GM12865 (cell line): ENCODE data around the gene UNC13C.

Experiments used
- DNase-seq: peaks from one replicate; pipeline ENCODE4 v3.0.0; 2010; ENCODE audit warnings: low read depth
- H3K4me3 ChIP-seq: 2 replicates; pipeline ENCODE4 v1.5.1; 2011; ENCODE audit warnings: mild to moderate bottlenecking, low read depth, low read length, control low read depth
- CTCF ChIP-seq: IDR thresholded peaks from 2 replicates; pipeline ENCODE4 v1.5.1; 2011; ENCODE audit warnings: low read length, control low read depth, low read depth, inconsistent platforms; ENCODE audit not compliant: insufficient read depth; ENCODE audit errors: missing control alignments

Gene UNC13C

GRCh38 chr15:53982876-53983275 lies 4.6 kb downstream of the UNC13C start:
- no peak for TF ChIP-seq CTCF
- no peak overlapping the region for H3K4me3 ChIP-seq
- no peak for DNase-seq

DNA sequence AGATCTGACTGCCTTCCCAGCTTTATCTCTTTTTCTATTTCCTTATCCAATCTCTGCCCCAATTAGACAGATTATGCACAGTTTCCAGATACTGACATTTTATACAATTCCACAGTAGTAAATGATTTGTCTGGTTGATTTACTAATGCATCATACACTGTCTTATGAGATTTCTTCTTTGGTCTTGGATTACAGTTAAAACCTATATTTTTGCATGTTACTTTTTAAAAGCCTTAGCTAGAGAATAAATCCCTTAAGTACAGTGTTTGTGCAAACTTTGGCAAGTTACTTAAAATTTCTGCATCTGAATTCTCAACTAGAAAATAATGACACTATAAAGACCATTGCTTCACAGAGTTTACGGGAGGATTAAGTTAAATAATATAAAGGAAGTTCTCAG lies 6.0 kb downstream of the UNC13C start:
- no peak overlapping the region for H3K4me3 ChIP-seq
- no peak for DNase-seq
- TF ChIP-seq CTCF = no peak

DNA sequence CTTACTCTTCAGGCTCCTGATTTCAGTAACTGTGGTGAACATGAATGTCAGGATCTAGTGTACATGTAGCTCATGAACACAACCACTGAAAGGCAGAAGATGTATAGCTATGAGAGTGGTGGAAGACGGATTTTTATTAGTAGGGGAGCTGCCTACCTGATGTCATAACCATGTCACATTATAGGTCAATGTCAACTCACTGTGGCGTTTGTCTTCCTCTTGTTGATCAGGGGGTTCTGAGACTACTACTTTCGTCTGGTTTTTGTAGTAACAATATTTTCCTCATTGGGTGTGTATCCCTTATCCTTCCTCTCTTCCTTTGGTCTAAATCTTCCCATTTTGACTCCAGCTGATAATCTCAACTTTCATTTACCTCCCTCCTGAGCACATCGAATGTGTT lies 7.3 kb downstream of the UNC13C start:
- DNase-seq = no peak
- TF ChIP-seq CTCF = no peak
- H3K4me3 ChIP-seq = no peak overlapping the region

GRCh38 chr15:53987480-53987879 lies 9.2 kb downstream of the UNC13C start:
- no peak for DNase-seq
- TF ChIP-seq CTCF = no peak
- H3K4me3 ChIP-seq = no peak overlapping the region

DNA sequence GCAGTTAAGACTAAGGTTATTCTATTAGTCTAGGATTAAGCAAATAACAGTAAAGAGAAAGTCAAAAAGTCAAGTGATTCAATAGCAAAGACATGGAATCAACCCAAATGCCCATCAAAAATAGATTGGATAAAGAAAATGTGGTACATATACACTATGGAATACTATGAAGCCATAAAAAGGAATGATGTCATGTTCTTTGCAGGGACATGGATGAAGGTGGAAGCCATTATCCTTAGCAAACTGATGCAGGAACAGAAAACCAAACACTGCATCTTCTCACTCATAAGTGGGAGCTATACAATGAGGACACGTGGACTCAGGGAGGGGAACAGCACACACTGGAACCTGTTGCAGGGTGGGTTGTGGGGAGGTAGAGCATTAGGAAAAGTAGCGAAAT lies 29.0 kb downstream of the UNC13C start:
- H3K4me3 ChIP-seq = no peak overlapping the region
- no peak for DNase-seq
- no peak for TF ChIP-seq CTCF

DNA sequence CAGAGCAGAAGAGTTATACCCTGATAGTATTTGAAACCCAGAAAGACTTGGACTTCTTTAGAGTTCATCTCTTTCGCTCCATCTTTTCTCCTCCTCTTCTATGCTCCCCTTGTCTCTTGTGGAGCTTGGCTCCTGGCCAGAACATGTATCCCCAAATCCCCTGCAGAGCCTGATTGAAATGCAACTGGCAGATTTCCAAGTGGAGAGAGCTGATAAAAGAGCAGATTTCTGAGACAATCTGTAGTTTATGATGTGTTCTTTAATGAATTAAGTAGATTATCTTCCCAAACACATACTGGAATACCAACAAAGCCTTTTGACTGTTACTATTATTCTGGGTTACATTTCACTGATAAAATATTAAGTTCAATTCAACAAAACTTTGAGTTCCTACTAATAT lies 33.4 kb downstream of the UNC13C start:
- H3K4me3 ChIP-seq = no peak overlapping the region
- no peak for TF ChIP-seq CTCF
- no peak for DNase-seq

GRCh38 chr15:54014067-54014655 lies 35.9 kb downstream of the UNC13C start:
- no peak overlapping the region for H3K4me3 ChIP-seq
- no peak for DNase-seq
- TF ChIP-seq CTCF = no peak
